ENCODE data around the gene PRPF6. TPM values are rescaled to one million over a fixed set of nuclear protein-coding genes. Genes with fewer than 3 reads are reported as not detected.

PRPF6 gene
- total and polyA plus RNA-seq, 8 donors, result 27.2 to 49.2 (median 35.7) TPM

DNA sequence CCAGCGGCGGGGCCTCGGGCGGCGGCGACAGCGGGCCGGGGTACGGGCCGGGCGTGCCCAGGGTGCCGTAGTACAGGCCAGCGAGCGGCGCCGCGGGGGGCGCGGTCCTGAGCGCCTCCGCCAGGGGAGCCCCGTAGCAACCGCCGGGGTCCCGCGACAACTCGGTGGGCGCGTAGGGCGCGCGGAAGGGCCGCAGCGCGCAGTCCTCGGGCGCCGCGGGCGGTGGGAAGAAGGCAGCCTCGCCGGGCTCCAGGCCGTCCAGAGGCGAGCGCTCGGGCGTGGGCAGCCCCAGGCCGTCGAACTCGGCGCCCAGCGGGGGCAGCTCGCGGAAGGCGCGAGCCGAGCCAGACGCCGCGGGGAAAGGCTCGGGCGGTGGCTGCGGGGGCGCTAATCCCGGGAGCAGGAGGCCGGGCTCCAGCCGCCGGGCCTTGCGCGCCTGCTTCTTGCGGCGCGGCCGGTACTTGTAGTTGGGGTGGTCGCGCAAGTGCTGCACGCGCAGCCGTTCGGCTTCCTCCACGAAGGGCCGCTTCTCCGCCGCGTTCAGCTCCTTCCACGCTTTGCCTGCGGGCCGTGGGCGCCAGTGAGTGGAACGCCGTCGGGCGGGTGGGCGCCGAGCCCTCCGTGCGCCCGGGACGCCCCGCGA lies 67.6 kb downstream of the PRPF6 start:
- Histone ChIP-seq H3K27ac (no peak overlapping the region), H3K4me1 (no peaks in the 10 kb centered on the region), H3K9me3 (no peaks in the 10 kb centered on the region), H3K36me3 (no peaks in the 10 kb centered on the region), H3K27me3 (peaks cover 0 to 7% (median 3%) of the 10 kb centered on the region in 4 donors), H3K4me3 (peak overlapping the region in 2 of 4 donors; percentile 11 to 20)
- no peak for TF ChIP-seq CTCF (IDR thresholded peaks at IDR 0.05)
- no peak for FAIRE-seq
- intact Hi-C loops (cut with DNase I), result no loop called here
- DNase-seq, result no peak
- WGBS, 2 donors, result 4% methylated on average over 51 to 101 of the region's 101 CpGs
- ATAC-seq, result peak in 1 of 4 donors; percentile 16

DNA sequence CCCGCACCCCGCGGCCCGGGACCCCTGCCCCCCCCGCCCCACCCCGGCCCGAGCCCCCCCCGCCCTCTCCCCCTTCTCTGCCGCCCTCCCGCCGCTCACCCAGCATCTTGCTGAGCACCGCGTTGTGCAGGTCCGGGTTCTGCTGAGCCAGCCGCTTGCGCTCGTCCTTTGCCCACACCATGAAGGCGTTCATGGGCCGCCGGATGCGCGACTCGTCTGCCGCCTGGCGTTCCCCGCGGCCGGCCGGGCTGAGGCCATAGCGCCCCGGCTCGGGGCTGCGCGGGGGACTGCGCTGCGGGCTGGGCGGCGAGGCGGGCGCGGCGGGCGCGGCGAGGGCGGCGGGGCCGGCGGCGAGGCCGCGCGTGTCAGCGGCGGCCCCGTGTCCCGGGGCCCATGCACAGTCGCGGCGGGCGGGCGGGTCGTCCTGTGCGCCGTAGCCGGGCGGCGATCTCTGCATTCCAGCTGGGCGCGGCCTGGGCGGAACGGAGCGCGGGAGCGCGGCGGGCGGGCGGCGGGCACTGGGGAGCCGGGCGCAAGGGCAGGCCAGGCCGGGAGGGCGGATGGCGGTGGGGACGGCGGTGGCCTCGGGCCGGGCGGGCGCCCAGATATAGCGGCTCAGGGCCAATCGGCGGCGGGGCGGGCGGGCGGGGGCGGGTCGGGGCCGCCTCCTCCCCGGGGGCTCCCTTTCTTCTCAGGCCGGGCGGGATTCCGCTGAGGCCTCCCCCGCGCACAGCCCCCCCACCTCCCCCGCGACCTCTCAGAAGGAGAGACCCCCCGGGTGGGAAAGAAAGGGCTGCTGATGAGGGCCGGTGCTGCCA lies 68.3 kb downstream of the PRPF6 start, which contains the start of gene SOX18:
Gene SOX18, minus strand, starts transcription at position 580 of the 818 bp plus-strand sequence. Its CDS starts 123 bp downstream, at position 457.
- Histone ChIP-seq H3K36me3 (no peaks in the 10 kb centered on the region), H3K27me3 (peaks cover 0 to 7% (median 3%) of the 10 kb centered on the region in 4 donors), H3K4me3 (peak within 1 kb of the TSS in 2 of 4 donors; percentile 11 to 20), H3K27ac (peak within 1 kb of the TSS in 1 of 4 donors; percentile 37), H3K9me3 (no peaks in the 10 kb centered on the region), H3K4me1 (no peaks in the 10 kb centered on the region)
- WGBS, 2 donors, result 2 to 3% methylated on average over 33 to 104 of the region's 111 CpGs
- peak in 1 of 4 donors; percentile 29 for ATAC-seq
- no peak for DNase-seq
- no peak for FAIRE-seq
- intact Hi-C loops (cut with DNase I), result no loop called here
- no peak for TF ChIP-seq CTCF (IDR thresholded peaks at IDR 0.05)

DNA sequence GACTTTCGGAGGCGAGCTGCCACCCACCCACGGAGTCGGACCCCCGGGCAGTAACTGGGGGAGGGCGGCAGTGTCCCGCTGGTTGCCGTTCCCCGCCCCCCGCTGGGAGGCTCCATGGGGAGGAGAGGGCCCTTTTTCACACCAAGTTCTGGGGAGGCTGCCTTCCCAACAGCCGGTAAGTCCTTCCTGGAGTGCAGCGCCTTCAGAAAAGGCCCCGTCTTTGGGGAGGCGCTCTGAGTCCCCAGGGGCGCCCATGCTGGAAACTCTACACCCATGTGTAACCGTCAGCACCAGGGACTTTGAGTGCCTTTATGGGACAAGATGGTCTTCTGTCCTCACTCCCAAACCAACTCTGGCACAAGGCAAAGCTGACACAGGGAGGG lies 68.9 kb downstream of the PRPF6 start:
- Histone ChIP-seq H3K4me3 (peak overlapping the region in 2 of 4 donors; percentile 11 to 14), H3K27ac (no peak overlapping the region)
- no peak for ATAC-seq

GRCh38 chr20:64050261-64051032 lies 69.5 kb downstream of the PRPF6 start:
- DNase-seq (no peak), ATAC-seq (no peak), FAIRE-seq (no peak)
- Histone ChIP-seq H3K9me3 (no peaks in the 10 kb centered on the region), H3K27me3 (peaks cover 0 to 7% (median 3%) of the 10 kb centered on the region in 4 donors), H3K27ac (peak overlapping the region in 1 of 4 donors; percentile 37), H3K36me3 (no peaks in the 10 kb centered on the region), H3K4me3 (peak overlapping the region in 1 of 4 donors; percentile 14), H3K4me1 (no peaks in the 10 kb centered on the region)
- 69 to 70% methylated on average over 22 to 23 of the region's 23 CpGs for WGBS, 2 donors
- intact Hi-C loops (cut with DNase I), result no loop called here
- TF ChIP-seq CTCF (IDR thresholded peaks at IDR 0.05), result no peak

More for the DNA sequence above, 68.9 kb downstream of the PRPF6 start:
- FAIRE-seq, result no peak
- Histone ChIP-seq H3K4me1 (no peaks in the 10 kb centered on the region), H3K36me3 (no peaks in the 10 kb centered on the region), H3K27me3 (peaks cover 0 to 7% (median 3%) of the 10 kb centered on the region in 4 donors), H3K9me3 (no peaks in the 10 kb centered on the region)
- intact Hi-C loops (cut with DNase I), result no loop called here
- DNase-seq, result no peak
- WGBS, 2 donors, result 35 to 48% methylated on average over 11 to 16 of the region's 16 CpGs
- no peak for TF ChIP-seq CTCF (IDR thresholded peaks at IDR 0.05)
